DMS153 (cell line): ENCODE data around the gene PDZD2.
"Not testable (repeated sequence)": the region's sequence is repeated elsewhere in the genome, so short reads cannot be mapped to it uniquely, and the experiment has no call there.

ENCODE experiments used
- DNase-seq: peaks from one replicate; lab custom pipeline; 2025; lab: John Stamatoyannopoulos, UW

PDZD2 gene

DNA sequence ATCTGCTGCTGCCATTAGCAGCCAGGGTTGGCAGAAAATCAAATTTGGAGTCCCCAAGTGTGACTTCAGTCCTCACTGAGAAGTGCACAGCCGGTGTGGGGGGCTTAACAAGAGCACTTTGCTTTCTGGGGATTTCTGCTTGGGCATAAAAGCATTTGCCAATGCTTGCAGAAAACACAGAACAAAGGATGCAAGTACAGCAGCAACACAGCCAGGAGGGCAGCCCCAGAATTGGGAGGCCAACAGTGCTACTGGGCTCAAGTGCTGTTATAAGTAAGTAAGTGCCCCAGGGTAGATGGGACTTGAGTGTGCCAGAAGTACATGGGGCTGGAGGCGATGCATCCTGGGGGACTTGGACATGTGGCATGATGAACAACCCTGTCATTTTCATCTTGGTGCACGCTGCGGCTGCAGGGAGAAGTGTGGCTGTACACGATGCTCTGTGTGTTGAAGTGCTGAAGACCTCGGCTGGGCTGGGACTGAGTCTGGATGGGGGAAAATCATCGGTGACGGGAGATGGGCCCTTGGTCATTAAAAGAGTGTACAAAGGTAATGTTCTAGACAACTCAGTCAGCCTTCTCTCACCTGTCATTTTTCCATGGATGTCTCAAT is 461.9 kb downstream of the PDZD2 start:
- no peak for DNase-seq

GRCh38 chr5:32102254-32102986 is 463.5 kb downstream of the PDZD2 start:
- no peak for DNase-seq

- DNase-seq: no peak
Measured at GRCh38 chr5:32103521-32103920, 464.6 kb downstream of the PDZD2 start.

DNA sequence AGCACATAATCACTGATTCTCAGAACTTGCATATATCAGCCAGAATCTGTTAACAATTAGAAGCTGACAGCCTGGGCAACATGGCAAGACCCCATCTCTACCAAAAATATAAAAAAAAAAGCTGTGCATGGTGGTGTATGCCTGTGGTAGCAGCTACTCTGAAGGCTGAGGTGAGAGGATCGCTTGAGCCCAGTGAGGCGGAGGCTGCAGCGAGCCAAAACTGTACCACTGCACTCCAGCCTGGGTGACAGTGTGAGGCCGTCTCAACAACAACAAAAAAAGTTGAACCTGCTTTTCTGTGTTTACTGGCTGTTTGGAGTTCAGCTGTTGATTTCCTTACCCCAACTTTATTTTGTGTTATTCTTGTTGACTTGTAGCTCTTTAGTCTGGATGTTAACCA is 468.4 kb downstream of the PDZD2 start:
- no peak for DNase-seq

- no peak for DNase-seq
Measured at GRCh38 chr5:32108167-32108566, 469.2 kb downstream of the PDZD2 start.

DNA sequence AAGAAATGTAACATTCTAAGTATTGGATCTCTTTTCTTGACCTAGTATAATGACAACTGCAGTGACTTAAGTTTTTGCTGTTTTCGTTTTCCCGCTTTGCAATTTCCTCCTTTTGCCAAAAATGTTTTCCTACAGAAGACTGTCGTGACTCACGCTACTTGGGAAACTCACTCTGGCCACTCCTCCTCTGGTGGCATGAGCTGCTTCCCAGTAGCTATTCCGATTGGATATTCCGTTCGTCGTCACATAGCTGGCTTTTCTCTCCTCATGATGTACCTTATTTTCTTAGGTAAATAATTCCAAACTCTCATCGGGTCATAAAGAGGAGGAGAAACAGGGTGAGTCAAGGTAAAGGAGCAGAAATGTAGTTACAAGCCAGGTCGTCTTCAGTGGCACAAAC is 470.3 kb downstream of the PDZD2 start:
- no peak for DNase-seq

DNA sequence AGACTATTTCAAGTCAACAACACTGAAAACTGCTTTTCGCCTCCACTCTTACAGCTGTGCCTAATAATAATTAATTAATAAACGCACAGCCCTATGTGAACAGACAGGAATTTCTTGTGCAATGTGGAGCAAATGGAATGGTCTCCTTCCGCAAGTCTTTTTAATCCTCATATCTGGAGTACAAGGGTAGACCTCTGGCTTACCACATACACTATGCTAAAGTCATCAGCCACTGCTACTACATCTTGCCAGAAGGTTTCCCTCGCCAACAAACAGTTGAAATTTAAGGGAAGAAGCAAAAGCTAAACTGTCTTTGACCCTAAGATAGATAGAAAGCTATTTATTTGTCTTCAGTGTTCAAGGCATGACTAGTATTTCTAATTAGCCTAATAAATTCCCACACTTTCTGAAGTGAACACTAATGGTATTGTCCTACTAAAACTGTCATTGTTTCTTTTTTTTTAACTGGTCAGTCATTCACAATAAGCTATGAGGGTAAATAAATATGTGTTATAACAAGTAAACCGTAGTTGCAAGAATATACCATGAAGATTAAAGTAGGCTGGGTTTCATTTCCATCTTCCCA is 471.3 kb downstream of the PDZD2 start:
- no peak for DNase-seq

DNA sequence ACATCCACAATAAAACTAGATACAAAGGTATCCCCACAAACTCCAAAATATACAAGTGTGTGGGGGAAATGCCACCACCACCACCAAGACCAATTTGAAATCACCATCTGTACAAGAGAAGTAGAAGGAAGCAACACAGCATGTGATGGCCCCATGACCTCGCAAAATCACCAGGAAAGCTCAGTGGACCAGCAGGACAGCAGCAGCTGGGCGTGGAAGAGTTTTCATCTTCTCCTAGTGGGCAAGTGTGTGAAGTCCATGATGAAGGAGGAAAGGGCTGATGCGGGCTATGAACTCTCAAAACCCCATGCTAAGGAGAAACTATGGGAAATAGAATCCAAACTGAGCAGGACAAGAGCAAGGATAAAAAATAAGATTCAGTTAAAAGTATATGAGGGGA is 477.1 kb downstream of the PDZD2 start:
- DNase-seq: no peak

- no peak for DNase-seq
Measured at GRCh38 chr5:32116574-32117313, 477.8 kb downstream of the PDZD2 start.

DNA sequence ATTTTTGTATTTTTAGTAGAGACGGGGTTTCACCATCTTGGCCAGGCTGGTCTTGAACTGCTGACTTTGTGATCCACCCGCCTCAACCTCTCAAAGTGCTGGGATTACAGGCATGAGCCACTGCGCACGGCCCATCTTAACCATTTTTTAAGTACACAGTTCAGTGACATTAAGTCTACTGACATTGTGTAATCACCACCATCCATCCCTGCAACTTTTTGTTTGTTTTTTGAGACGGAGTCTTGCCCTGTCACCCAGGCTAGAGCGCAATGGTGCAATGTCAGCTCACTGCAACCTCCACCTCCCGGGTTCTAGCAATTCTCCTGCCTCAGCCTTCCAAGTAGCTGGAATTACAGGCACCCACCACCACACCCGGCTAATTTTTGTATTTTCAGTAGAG is 480.0 kb downstream of the PDZD2 start:
- DNase-seq: not testable (repeated sequence)

DNA sequence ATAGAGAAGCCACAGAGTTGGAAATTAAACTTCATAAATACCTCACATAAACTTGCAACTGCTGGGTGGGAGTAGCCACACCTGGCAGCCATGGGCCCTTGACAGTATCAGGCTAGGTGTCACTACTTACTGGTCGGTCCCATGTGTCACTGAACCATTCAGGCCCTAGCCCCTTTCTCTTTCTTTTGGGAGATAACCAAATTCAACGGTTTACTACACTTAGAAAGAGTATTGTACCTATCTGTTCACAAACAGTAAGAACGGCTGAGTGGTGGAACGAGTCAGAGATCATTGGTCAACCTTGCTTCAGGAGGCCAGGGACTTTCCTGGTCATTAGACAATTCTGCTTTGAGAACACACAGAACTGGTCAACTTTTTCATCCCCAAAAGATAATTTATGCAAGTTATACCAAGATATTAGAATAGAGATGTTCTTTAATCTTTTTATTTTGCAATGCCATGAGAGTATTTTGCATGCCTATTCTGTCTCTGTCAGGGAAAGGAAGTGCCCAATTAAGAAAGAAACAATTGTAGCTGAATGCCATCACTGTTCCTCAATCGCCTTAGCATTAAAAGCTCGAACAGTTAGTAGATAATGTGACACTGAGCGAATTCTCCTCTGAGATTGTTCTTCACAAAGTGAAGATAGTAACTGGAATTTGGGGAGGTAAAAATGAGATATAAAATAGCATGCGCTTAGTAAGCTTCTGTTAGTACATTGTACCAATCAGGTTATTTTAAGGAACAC is 484.3 kb downstream of the PDZD2 start:
- no peak for DNase-seq

- no peak for DNase-seq
Measured at GRCh38 chr5:32123889-32124676, 485.2 kb downstream of the PDZD2 start.

GRCh38 chr5:32126691-32127090 is 487.8 kb downstream of the PDZD2 start:
- no peak for DNase-seq

GRCh38 chr5:32127711-32128110 is 488.8 kb downstream of the PDZD2 start:
- DNase-seq: no peak

GRCh38 chr5:32129074-32129598 is 490.2 kb downstream of the PDZD2 start:
- no peak for DNase-seq

DNA sequence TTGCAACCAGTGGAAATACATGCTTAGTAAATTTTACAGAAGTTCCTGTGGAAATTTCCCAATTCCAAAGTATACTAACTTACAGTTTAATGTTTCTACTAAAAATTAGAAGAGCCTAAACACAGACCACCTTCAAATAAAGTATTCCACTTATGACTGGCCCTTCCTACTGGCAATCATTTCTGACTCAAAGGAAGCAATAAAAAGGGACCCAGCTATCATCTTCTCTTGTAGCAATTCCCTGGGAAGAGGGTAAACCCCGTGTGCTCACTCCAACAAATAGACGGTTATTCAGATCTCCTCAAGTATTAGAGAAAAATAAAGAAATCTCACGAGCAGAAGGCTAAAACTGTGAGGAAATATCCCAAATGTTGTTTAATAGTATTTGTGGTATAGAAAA is 491.9 kb downstream of the PDZD2 start:
- DNase-seq: no peak

- DNase-seq: no peak
Measured at GRCh38 chr5:32131604-32132003, 492.7 kb downstream of the PDZD2 start.

DNA sequence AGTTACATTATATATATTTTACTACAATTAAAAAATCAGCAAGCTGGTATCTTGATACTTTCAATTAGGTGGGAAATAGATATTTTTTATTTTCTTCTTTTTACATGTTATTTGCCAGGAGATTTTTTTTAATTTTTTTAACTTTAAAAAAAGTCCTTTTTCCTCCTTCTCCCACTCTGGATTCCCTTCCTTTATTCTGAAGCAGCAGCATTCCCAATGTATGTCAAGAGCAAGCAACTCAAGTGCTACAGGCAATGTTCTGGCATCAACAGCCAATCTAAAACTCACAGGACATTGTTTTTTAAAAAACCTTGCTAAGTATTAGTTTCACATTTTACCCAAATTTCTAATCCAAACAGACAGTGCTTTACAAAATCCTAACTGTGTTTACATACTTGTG is 493.8 kb downstream of the PDZD2 start:
- DNase-seq: no peak

- no peak for DNase-seq
Measured at GRCh38 chr5:32135086-32135485, 496.2 kb downstream of the PDZD2 start.

- DNase-seq: no peak
Measured at GRCh38 chr5:32136342-32136741, 497.4 kb downstream of the PDZD2 start.
